HG03575 (cell line): ENCODE results near the gene FMO4.
"Not testable (repeated sequence)": the region's sequence is repeated elsewhere in the genome, so short reads cannot be mapped to it uniquely, and the experiment has no call there.

ENCODE experiments used
- ATAC-seq: cut with Tn5 transposase; IDR thresholded peaks from one replicate; pipeline ENCODE4 v1.9.1; 2021; ENCODE audit not compliant: unreplicated experiment, insufficient number of reproducible peaks, low FRiP score; ENCODE audit errors: extremely low read depth

The FMO4 gene

GRCh38 chr1:171311771-171312558, 2.0 kb upstream of the FMO4 start:
- ATAC-seq = no peak

GRCh38 chr1:171313319-171313834, 606 bp upstream of the FMO4 start:
- peak; percentile 33 for ATAC-seq

- ATAC-seq = no peak
Observed at GRCh38 chr1:171329251-171329650, 15.3 kb downstream of the FMO4 start.

- ATAC-seq = no peak
Observed at GRCh38 chr1:171334024-171334640, 20.1 kb downstream of the FMO4 start.

GRCh38 chr1:171335964-171336363, 22.0 kb downstream of the FMO4 start:
- no peak for ATAC-seq

GRCh38 chr1:171339345-171339744, 25.4 kb downstream of the FMO4 start:
- not testable (repeated sequence) for ATAC-seq

- ATAC-seq = no peak
Observed at GRCh38 chr1:171343727-171344472, 29.9 kb downstream of the FMO4 start.

GRCh38 chr1:171344473-171344820, 30.5 kb downstream of the FMO4 start:
- ATAC-seq = no peak

GRCh38 chr1:171345536-171345935, 31.6 kb downstream of the FMO4 start:
- ATAC-seq = no peak

GRCh38 chr1:171346881-171347280, 32.9 kb downstream of the FMO4 start:
- no peak for ATAC-seq

GRCh38 chr1:171350594-171350993, 36.6 kb downstream of the FMO4 start:
- no peak for ATAC-seq

- no peak for ATAC-seq
Observed at GRCh38 chr1:171351961-171352360, 38.0 kb downstream of the FMO4 start.

GRCh38 chr1:171352554-171352953, 38.6 kb downstream of the FMO4 start:
- no peak for ATAC-seq

- no peak for ATAC-seq
Observed at GRCh38 chr1:171355727-171356126, 41.7 kb downstream of the FMO4 start.

GRCh38 chr1:171357179-171357578, 43.2 kb downstream of the FMO4 start:
- ATAC-seq = no peak

- ATAC-seq = not testable (repeated sequence)
Observed at GRCh38 chr1:171359355-171359648, 45.3 kb downstream of the FMO4 start.

- ATAC-seq = not testable (repeated sequence)
Observed at GRCh38 chr1:171359731-171360527, 45.9 kb downstream of the FMO4 start.

GRCh38 chr1:171366085-171366484, 52.1 kb downstream of the FMO4 start:
- no peak for ATAC-seq

GRCh38 chr1:171366816-171367215, 52.8 kb downstream of the FMO4 start:
- no peak for ATAC-seq
